Heart left ventricle (tissue), 13 donors: ENCODE measurements around the gene FOXC1.

Experiments used
- CTCF ChIP-seq, 12 donors: fragments of 200-600 bp; sonication (generic) in 4 of 12; IDR thresholded peaks; one replicate each; pipeline versions ENCODE4 v1.5.0 to v1.8.0; 2018 to 2022; ENCODE audit warnings: antibody characterized with exemption in 12 of 12, mild to moderate bottlenecking in 5 of 12
- POLR2A ChIP-seq, 2 donors: fragments of 450-650 bp; IDR thresholded peaks; one replicate each; pipeline ENCODE4 v1.6.1; 2017; ENCODE audit warnings: antibody characterized with exemption in 2 of 2, mild to moderate bottlenecking in 2 of 2, moderate library complexity in 2 of 2
- donor health status: ischemic (EF 13 %, LVEDD 7.1; RV severe dilation, severe dysfunction).
- donor health status: DM: no; HTN: yes; CAD: no.
- donor health status: DM: no; HTN: no; CAD: no.
- donor health status: ischemic (EF 25% LVEDD 6.9; RV normal size, moderate dysfunction).
- donor health status: ischemic (EF 25% LVEDD 5.7; RV mildly dilated, moderate dysfunction).
- donor health status: ischemic (EF 35%, LVEDD 5.7; RV mildly dilated, moderate dysfunction).
- donor health status: nonischemic (EF 11% LVEDD 7.7; RV severe dilation, severe dysfunction).
- donor health status: DM: yes; HTN: yes; CAD: no.
- donor health status: PGD.
- donor health status: ischemic (EF 29% LVEDD 5.4; RV normal size, mild dysfunction).
- donor health status: nonischemic (EF 23%, LVEDD 6.1; RV moderate dilation, normal function).

- TF ChIP-seq CTCF (IDR thresholded peaks at IDR 0.05) (no peak), POLR2A (IDR thresholded peaks at IDR 0.05) (no peak)
Observed at GRCh38 chr6:1616701-1617463, 7.2 kb downstream of the FOXC1 start.
